NCI-H1105 treated with DMSO at 0.1 percent for 48 hours (cell line): Measurements from ENCODE around the gene CCDC87.
A peak's percentile ranks its signal among the peaks of the same experiment; 100 is the strongest.
"Not testable (repeated sequence)": the region's sequence is repeated elsewhere in the genome, so short reads cannot be mapped to it uniquely, and the experiment has no call there.

Experiments
- DNase-seq: peaks from one replicate; lab custom pipeline; 2025; lab: John Stamatoyannopoulos, UW

Gene CCDC87

GRCh38 chr11:66592457-66593302 lies at the start of gene CCDC87, which contains the start of gene CCS:
TSS of gene CCDC87 (minus strand) at chr11:66593063. CDS start at chr11:66593015, 48 bp downstream.
TSS of gene CCS (plus strand) at chr11:66593185. CDS start at chr11:66593262, 77 bp downstream.
- peak; percentile 94 for DNase-seq

GRCh38 chr11:66641834-66642233 lies 49.0 kb upstream of the CCDC87 start:
- peak; percentile 47 for DNase-seq

GRCh38 chr11:66639814-66640340 lies 47.0 kb upstream of the CCDC87 start:
- DNase-seq, result not testable (repeated sequence)

- peak; percentile 16 for DNase-seq
Measured at GRCh38 chr11:66639066-66639813, 46.4 kb upstream of the CCDC87 start.

GRCh38 chr11:66638177-66639065 lies 45.6 kb upstream of the CCDC87 start, which contains the start of gene RBM4:
TSS of gene RBM4 (plus strand) at chr11:66638703. CDS start at chr11:66639712, 1,009 bp downstream.
- peak; percentile 100 for DNase-seq

GRCh38 chr11:66637557-66638176 lies 44.8 kb upstream of the CCDC87 start:
- peak; percentile 57 for DNase-seq

GRCh38 chr11:66636411-66636810 lies 43.5 kb upstream of the CCDC87 start:
- DNase-seq, result no peak

- DNase-seq, result no peak
Measured at GRCh38 chr11:66632952-66633351, 40.1 kb upstream of the CCDC87 start.

- DNase-seq, result no peak
Measured at GRCh38 chr11:66631883-66632282, 39.0 kb upstream of the CCDC87 start.

GRCh38 chr11:66629356-66629755 lies 36.5 kb upstream of the CCDC87 start:
- no peak for DNase-seq

- DNase-seq, result no peak
Measured at GRCh38 chr11:66628061-66628603, 35.3 kb upstream of the CCDC87 start.

GRCh38 chr11:66626926-66627325 lies 34.1 kb upstream of the CCDC87 start:
- no peak for DNase-seq

- DNase-seq, result no peak
Measured at GRCh38 chr11:66626382-66626781, 33.5 kb upstream of the CCDC87 start.

GRCh38 chr11:66625752-66626149 lies 32.9 kb upstream of the CCDC87 start:
- no peak for DNase-seq

- DNase-seq, result no peak
Measured at GRCh38 chr11:66625041-66625751, 32.3 kb upstream of the CCDC87 start.

- no peak for DNase-seq
Measured at GRCh38 chr11:66624450-66624849, 31.6 kb upstream of the CCDC87 start.

- no peak for DNase-seq
Measured at GRCh38 chr11:66619080-66619554, 26.3 kb upstream of the CCDC87 start.

- DNase-seq, result no peak
Measured at GRCh38 chr11:66617155-66617834, 24.4 kb upstream of the CCDC87 start.

GRCh38 chr11:66616379-66617154 lies 23.7 kb upstream of the CCDC87 start, which contains the start of gene RBM14:
TSS of gene RBM14 (plus strand) at chr11:66616630. CDS start at chr11:66616721, 91 bp downstream.
- peak; percentile 99 for DNase-seq
